CD14-positive monocyte (primary cell): ENCODE data around the gene AHSA1. TPM values are rescaled to one million over a fixed set of nuclear protein-coding genes. Genes with fewer than 3 reads are reported as not detected.
A peak's percentile ranks its signal among the peaks of the same experiment; 100 is the strongest.

Experiments used
- DNase-seq, 3 donors: peaks; one replicate each; pipeline ENCODE4 v3.0.0-alpha.2; 2011 to 2022
- H2AFZ ChIP-seq: 2 replicates; pipeline ENCODE4 v1.6.0; 2012; ENCODE audit warnings: mild to moderate bottlenecking, low read depth, low read length, inconsistent platforms; ENCODE audit not compliant: insufficient read depth, poor library complexity, severe bottlenecking
- H3K27ac ChIP-seq, 2 donors: 1 replicate in 1 of 2; 2 replicates in 1 of 2; pipeline ENCODE4 v1.5.1; 2012 to 2013; ENCODE audit warnings: low read length in 2 of 2, control low read depth in 1 of 2, inconsistent platforms in 1 of 2, low read depth in 1 of 2, mild to moderate bottlenecking in 1 of 2
- H3K27me3 ChIP-seq, 2 donors: one replicate each; pipeline versions ENCODE4 v1.6.0 to v1.6.1; 2011 to 2013; ENCODE audit warnings: low read length in 2 of 2; ENCODE audit not compliant: control insufficient read depth in 2 of 2, insufficient read depth in 2 of 2
- H3K36me3 ChIP-seq, 2 donors: replicated peaks in 1 of 2; 1 replicate in 1 of 2; 2 replicates in 1 of 2; pipeline versions ENCODE4 v1.5.1 to v1.6.1; 2012 to 2013; ENCODE audit warnings: low read length in 2 of 2, control low read depth in 1 of 2, inconsistent platforms in 1 of 2, mild to moderate bottlenecking in 1 of 2; ENCODE audit not compliant: insufficient read depth in 2 of 2, control insufficient read depth in 1 of 2
- H3K4me1 ChIP-seq, 2 donors: 1 replicate in 1 of 2; 2 replicates in 1 of 2; pipeline versions ENCODE4 v1.5.1 to v1.6.1; 2012 to 2013; ENCODE audit warnings: low read length in 2 of 2, control low read depth in 1 of 2, inconsistent platforms in 1 of 2, mild to moderate bottlenecking in 1 of 2, moderate library complexity in 1 of 2; ENCODE audit not compliant: insufficient read depth in 2 of 2, control insufficient read depth in 1 of 2
- H3K4me2 ChIP-seq: replicated peaks from 2 replicates; pipeline ENCODE3; 2012; ENCODE audit warnings: low read length, moderate library complexity, mild to moderate bottlenecking; ENCODE audit not compliant: poor library complexity, severe bottlenecking; ENCODE audit errors: extremely low read depth
- H3K4me3 ChIP-seq, 3 experiments: fragments of 200-600 bp in 1 of 3; sonication (generic) in 1 of 3; replicated peaks in 1 of 3; 1 replicate in 2 of 3; 2 replicates in 1 of 3; pipeline ENCODE4 v1.5.1; 2011 to 2013; ENCODE audit warnings: low read length in 3 of 3, mild to moderate bottlenecking in 3 of 3, control low read depth in 2 of 3, low read depth in 2 of 3, inconsistent platforms in 1 of 3, moderate library complexity in 1 of 3
- H3K79me2 ChIP-seq: 2 replicates; pipeline ENCODE4 v1.6.0; 2012; ENCODE audit warnings: mild to moderate bottlenecking, control low read depth, inconsistent platforms, low read length, moderate library complexity; ENCODE audit not compliant: insufficient read depth
- H3K9ac ChIP-seq: 2 replicates; pipeline ENCODE4 v1.6.0; 2017; ENCODE audit warnings: low read length, mild to moderate bottlenecking; ENCODE audit not compliant: insufficient read depth, poor library complexity, severe bottlenecking
- H3K9me3 ChIP-seq, 2 donors: replicated peaks in 1 of 2; 1 replicate in 1 of 2; 2 replicates in 1 of 2; pipeline versions ENCODE4 v1.5.1 to v1.6.1; 2012 to 2013; ENCODE audit warnings: low read length in 2 of 2, control low read depth in 1 of 2; ENCODE audit not compliant: control insufficient read depth in 1 of 2, insufficient read depth in 1 of 2
- H4K20me1 ChIP-seq: 2 replicates; pipeline ENCODE4 v1.6.0; 2012; ENCODE audit warnings: mild to moderate bottlenecking, low read length, control low read depth, moderate library complexity; ENCODE audit not compliant: insufficient read depth
- H3K27ac Mint-ChIP-seq, 7 donors: one replicate each; pipeline ENCODE4 v1.8.0; 2020; ENCODE audit warnings: mild to moderate bottlenecking in 7 of 7, mixed read lengths in 7 of 7, moderate library complexity in 6 of 7, inconsistent platforms in 2 of 7
- H3K27me3 Mint-ChIP-seq, 3 donors: one replicate each; pipeline ENCODE4 v1.8.0; 2021 to 2022; ENCODE audit warnings: low read depth in 3 of 3, mild to moderate bottlenecking in 3 of 3, mixed read lengths in 3 of 3, moderate library complexity in 3 of 3, inconsistent platforms in 1 of 3
- H3K36me3 Mint-ChIP-seq, 2 donors: one replicate each; pipeline ENCODE4 v1.8.0; 2020; ENCODE audit warnings: mixed read lengths in 2 of 2, inconsistent platforms in 1 of 2, mild to moderate bottlenecking in 1 of 2
- H3K4me1 Mint-ChIP-seq: one replicate; pipeline ENCODE4 v1.8.0; 2020; ENCODE audit warnings: mild to moderate bottlenecking, mixed read lengths
- H3K4me3 Mint-ChIP-seq, 2 donors: one replicate each; pipeline ENCODE4 v1.8.0; 2020; ENCODE audit warnings: mild to moderate bottlenecking in 2 of 2, mixed read lengths in 2 of 2, moderate library complexity in 1 of 2
- H3K9me3 Mint-ChIP-seq, 7 donors: one replicate each; pipeline ENCODE4 v1.8.0; 2020 to 2022; ENCODE audit warnings: mixed read lengths in 7 of 7, mild to moderate bottlenecking in 6 of 7, moderate library complexity in 6 of 7, inconsistent platforms in 2 of 7
- WGBS: methylation state at CpG from one replicate; pipeline ENCODE4 v1.1.5; 2013; ENCODE audit warnings: missing lambda C conversion rate; ENCODE audit not compliant: insufficient coverage; 5-methylcytosine and 5-hydroxymethylcytosine counted together
- intact Hi-C, 2 donors: fragments of 100-400 bp; cut with micrococcal nuclease; formaldehyde crosslinking; loops; one replicate each; pipeline versions ENCODE4 v1.15.0 to v1.15.1; 2023
- polyA plus RNA-seq, 3 donors: library from polyadenylated mRNA; depleted of rRNA in 1 of 3; unstranded in 2 of 3; stranded (reverse) in 1 of 3; fragments of 300-500 nt in 2 of 3; fragments of >200 nt in 1 of 3; fragmentation: Illumina TruSeq in 2 of 3; gene quantifications; 1 replicate in 2 of 3; 2 replicates in 1 of 3; pipeline ENCODE4 v1.2.3, GENCODE V29; 2012 to 2021
- TF ChIP-seq, protein P1 (sequence below): fragments of 200-600 bp; IDR thresholded peaks from one replicate; pipeline ENCODE4 v1.8.0; 2022; ENCODE audit warnings: antibody characterized with exemption, mild to moderate bottlenecking

AHSA1 gene
- polyA plus RNA-seq, 3 donors = 59.5 to 72.5 (median 71.5) TPM

DNA sequence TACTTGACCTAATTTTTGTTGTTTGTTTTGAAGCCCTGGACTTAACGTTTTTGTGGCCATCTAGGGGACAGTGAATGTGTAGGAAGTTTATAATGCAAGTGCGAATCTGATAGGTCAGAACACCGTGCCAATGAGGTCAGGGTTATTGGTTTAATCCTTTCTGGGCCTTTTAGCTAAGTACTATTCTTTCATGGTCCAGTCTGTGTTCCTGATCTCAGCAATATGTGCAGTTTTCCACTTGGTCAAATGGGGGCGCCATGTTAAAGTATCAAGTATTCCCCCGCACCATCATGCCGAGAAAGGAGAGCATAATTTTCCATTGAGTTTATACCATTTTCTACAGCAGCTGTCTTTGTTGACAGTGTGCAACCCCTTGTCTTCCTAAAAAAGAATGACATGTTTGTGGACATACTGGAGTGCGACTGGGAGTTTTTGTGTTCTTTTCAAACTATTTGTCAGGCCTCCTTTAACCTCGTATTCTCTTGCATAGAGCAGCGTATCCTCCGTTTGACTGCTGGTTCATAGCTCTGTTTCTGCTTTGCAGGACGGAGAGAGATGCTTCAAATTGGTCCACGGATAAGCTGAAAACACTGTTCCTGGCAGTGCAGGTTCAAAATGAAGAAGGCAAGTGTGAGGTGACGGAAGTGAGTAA is 1.3 kb downstream of the AHSA1 start:
- peak; percentile 25 to 46 (median 41) for DNase-seq
- H3K9me3 Mint-ChIP-seq = peaks cover 0 to 2% (median 0%) of the 10 kb centered on the region in 7 donors
- H3K4me3 Mint-ChIP-seq = peak overlapping the region; percentile 100
- peaks cover 41 to 48% of the 10 kb centered on the region in 2 donors for H3K36me3 Mint-ChIP-seq
- TF ChIP-seq, protein P1, sequence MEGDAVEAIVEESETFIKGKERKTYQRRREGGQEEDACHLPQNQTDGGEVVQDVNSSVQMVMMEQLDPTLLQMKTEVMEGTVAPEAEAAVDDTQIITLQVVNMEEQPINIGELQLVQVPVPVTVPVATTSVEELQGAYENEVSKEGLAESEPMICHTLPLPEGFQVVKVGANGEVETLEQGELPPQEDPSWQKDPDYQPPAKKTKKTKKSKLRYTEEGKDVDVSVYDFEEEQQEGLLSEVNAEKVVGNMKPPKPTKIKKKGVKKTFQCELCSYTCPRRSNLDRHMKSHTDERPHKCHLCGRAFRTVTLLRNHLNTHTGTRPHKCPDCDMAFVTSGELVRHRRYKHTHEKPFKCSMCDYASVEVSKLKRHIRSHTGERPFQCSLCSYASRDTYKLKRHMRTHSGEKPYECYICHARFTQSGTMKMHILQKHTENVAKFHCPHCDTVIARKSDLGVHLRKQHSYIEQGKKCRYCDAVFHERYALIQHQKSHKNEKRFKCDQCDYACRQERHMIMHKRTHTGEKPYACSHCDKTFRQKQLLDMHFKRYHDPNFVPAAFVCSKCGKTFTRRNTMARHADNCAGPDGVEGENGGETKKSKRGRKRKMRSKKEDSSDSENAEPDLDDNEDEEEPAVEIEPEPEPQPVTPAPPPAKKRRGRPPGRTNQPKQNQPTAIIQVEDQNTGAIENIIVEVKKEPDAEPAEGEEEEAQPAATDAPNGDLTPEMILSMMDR = peak; percentile 75
- peaks cover 19 to 31% of the 10 kb centered on the region in 2 donors for H3K4me1 ChIP-seq
- H3K4me2 ChIP-seq = peak overlapping the region; percentile 96
- peak overlapping the region in 4 of 7 donors; percentile 39 to 99 (median 90) for H3K27ac Mint-ChIP-seq
- peaks cover 42 to 48% of the 10 kb centered on the region in 2 donors for H3K36me3 ChIP-seq
- peaks cover 25% of the 10 kb centered on the region for H3K4me1 Mint-ChIP-seq
- H2AFZ ChIP-seq = peak overlapping the region; percentile 95
- H3K4me3 ChIP-seq = peak overlapping the region; percentile 80 to 92 (median 87)
- H4K20me1 ChIP-seq = peaks cover 21% of the 10 kb centered on the region
- peak overlapping the region; percentile 80 for H3K9ac ChIP-seq
- peaks cover 61% of the 10 kb centered on the region for H3K79me2 ChIP-seq
- 75% methylated on average over 6 of the region's 13 CpGs for WGBS
- no peaks in the 10 kb centered on the region for H3K9me3 ChIP-seq
- H3K27ac ChIP-seq = peak overlapping the region in 1 of 2 donors; percentile 85
- intact Hi-C loops = loop anchor here (5.0 kb wide), 3 partner anchors 82 to 248 kb away; partner anchors contain the start of genes SAMD15 (in 2 of the 2), TMED8 (in 2 of the 2), ALKBH1 (in 1 of the 2) and GSTZ1 (in 1 of the 2)
- no peaks in the 10 kb centered on the region for H3K27me3 ChIP-seq
- no peaks in the 10 kb centered on the region for H3K27me3 Mint-ChIP-seq

DNA sequence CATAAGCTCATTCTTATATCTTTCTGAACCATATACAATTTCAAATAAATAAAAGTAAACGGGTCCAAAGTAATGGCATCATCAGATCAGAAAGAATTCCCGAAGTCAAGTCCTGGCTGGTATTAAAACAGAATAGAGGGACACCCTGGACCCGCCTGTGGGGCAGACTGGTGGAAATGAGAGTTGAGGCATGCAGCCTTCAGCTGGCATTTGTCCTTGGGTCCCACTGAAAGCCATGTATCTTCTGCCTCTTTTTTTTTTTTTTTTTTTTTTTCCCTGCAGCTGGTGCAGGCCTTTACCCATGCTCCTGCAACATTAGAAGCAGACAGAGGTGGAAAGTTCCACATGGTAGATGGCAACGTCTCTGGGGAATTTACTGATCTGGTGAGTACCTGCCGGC is 9.9 kb downstream of the AHSA1 start:
- H3K36me3 ChIP-seq = peaks cover 64 to 74% of the 10 kb centered on the region in 2 donors
- DNase-seq = no peak
- no peak overlapping the region for H3K4me3 Mint-ChIP-seq
- peaks cover 61 to 69% of the 10 kb centered on the region in 2 donors for H3K36me3 Mint-ChIP-seq
- H3K27me3 ChIP-seq = no peaks in the 10 kb centered on the region
- TF ChIP-seq, protein P1 = no peak
- H3K4me3 ChIP-seq = no peak overlapping the region
- no peaks in the 10 kb centered on the region for H3K9me3 Mint-ChIP-seq
- H3K27ac ChIP-seq = no peak overlapping the region
- H3K4me2 ChIP-seq = no peak overlapping the region
- no peak overlapping the region for H3K27ac Mint-ChIP-seq
- H3K4me1 Mint-ChIP-seq = no peaks in the 10 kb centered on the region
- no peaks in the 10 kb centered on the region for H3K9me3 ChIP-seq
- H3K4me1 ChIP-seq = no peaks in the 10 kb centered on the region
- 100% methylated on average over 1 of the region's 5 CpGs for WGBS
- intact Hi-C loops = loop anchor here in 1 of 2 donors (10.0 kb wide), 1 partner anchor 57 kb away; no protein-coding TSS in a partner anchor
- H3K79me2 ChIP-seq = no peaks in the 10 kb centered on the region
- no peak overlapping the region for H3K9ac ChIP-seq
- H3K27me3 Mint-ChIP-seq = no peaks in the 10 kb centered on the region
- H4K20me1 ChIP-seq = no peaks in the 10 kb centered on the region
- H2AFZ ChIP-seq = no peak overlapping the region
